Hematopoietic multipotent progenitor cell (in vitro differentiated cells): Measurements from ENCODE around the gene SLC25A53. TPM values are rescaled to one million over a fixed set of nuclear protein-coding genes. Genes with fewer than 3 reads are reported as not detected.
A peak's percentile ranks its signal among the peaks of the same experiment; 100 is the strongest.

ENCODE experiments used
- DNase-seq, 3 donors: peaks; one replicate each; pipeline ENCODE4 v3.0.0-alpha.2; 2011 to 2015; ENCODE audit warnings: low read depth in 2 of 3, low spot score in 2 of 3
- total RNA-seq: library from RNA; depleted of rRNA; stranded (reverse); fragments of >200 nt; gene quantifications from one replicate; pipeline ENCODE4 v1.2.3, GENCODE V29; 2012

Gene SLC25A53
- 5.4 TPM for total RNA-seq

- DNase-seq: peak; percentile 52 to 91 (median 87)
These were observed at the start of gene SLC25A53 for GRCh38 chrX:104156630-104157529. TSS of gene SLC25A53 (minus strand) at chrX:104157009. CDS start at chrX:104105257, 51,752 bp downstream.

- no peak for DNase-seq
These were observed 48.7 kb upstream of the SLC25A53 start for GRCh38 chrX:104205548-104205947.

- peak in 2 of 3 donors; percentile 16 to 48 for DNase-seq
These were observed 38.8 kb upstream of the SLC25A53 start for GRCh38 chrX:104195489-104196084.

- DNase-seq: no peak
These were observed 38.2 kb upstream of the SLC25A53 start for GRCh38 chrX:104195013-104195412.

GRCh38 chrX:104193485-104193884, 36.7 kb upstream of the SLC25A53 start:
- no peak for DNase-seq

GRCh38 chrX:104189837-104190236, 33.0 kb upstream of the SLC25A53 start:
- DNase-seq: no peak

GRCh38 chrX:104187931-104188330, 31.1 kb upstream of the SLC25A53 start:
- no peak for DNase-seq

GRCh38 chrX:104183685-104184084, 26.9 kb upstream of the SLC25A53 start:
- no peak for DNase-seq

GRCh38 chrX:104173841-104174240, 17.0 kb upstream of the SLC25A53 start:
- no peak for DNase-seq

GRCh38 chrX:104172788-104173187, 16.0 kb upstream of the SLC25A53 start:
- DNase-seq: no peak

- DNase-seq: no peak
These were observed 15.3 kb upstream of the SLC25A53 start for GRCh38 chrX:104172121-104172520.

GRCh38 chrX:104168127-104168526, 11.3 kb upstream of the SLC25A53 start:
- no peak for DNase-seq

- no peak for DNase-seq
These were observed 10.1 kb upstream of the SLC25A53 start for GRCh38 chrX:104166735-104167436.

GRCh38 chrX:104165894-104166734, 9.3 kb upstream of the SLC25A53 start, which contains the start of gene FAM199X:
TSS of gene FAM199X (plus strand) at chrX:104166453. CDS start at chrX:104166786, 333 bp downstream.
- peak; percentile 50 to 84 (median 81) for DNase-seq

GRCh38 chrX:104151037-104151436, 5.8 kb downstream of the SLC25A53 start:
- DNase-seq: no peak

- DNase-seq: no peak
These were observed 15.6 kb downstream of the SLC25A53 start for GRCh38 chrX:104141087-104141760.

- peak in 1 of 3 donors; percentile 19 for DNase-seq
These were observed 19.3 kb downstream of the SLC25A53 start for GRCh38 chrX:104137496-104137895.

- peak; percentile 44 to 76 (median 58) for DNase-seq
These were observed 20.4 kb downstream of the SLC25A53 start for GRCh38 chrX:104136241-104137019.

- no peak for DNase-seq
These were observed 21.1 kb downstream of the SLC25A53 start for GRCh38 chrX:104135677-104136076.
